D721Med (cell line): ENCODE measurements around the gene PELI2.

Experiments used
- DNase-seq: peaks from one replicate; pipeline ENCODE4 v3.0.0; 2011; ENCODE audit warnings: low spot score; ENCODE audit not compliant: insufficient read length
- FAIRE-seq: peaks from 2 replicates; lab custom pipeline; 2011; peaks lifted over from hg19 to GRCh38; lab: Jason Lieb, UNC
- TF ChIP-seq, protein P1 (sequence below): IDR thresholded peaks from 2 replicates; pipeline ENCODE4 v1.5.1; 2012; ENCODE audit warnings: mild to moderate bottlenecking, control low read depth; ENCODE audit not compliant: insufficient read depth; ENCODE audit errors: missing control alignments

The PELI2 gene

DNA sequence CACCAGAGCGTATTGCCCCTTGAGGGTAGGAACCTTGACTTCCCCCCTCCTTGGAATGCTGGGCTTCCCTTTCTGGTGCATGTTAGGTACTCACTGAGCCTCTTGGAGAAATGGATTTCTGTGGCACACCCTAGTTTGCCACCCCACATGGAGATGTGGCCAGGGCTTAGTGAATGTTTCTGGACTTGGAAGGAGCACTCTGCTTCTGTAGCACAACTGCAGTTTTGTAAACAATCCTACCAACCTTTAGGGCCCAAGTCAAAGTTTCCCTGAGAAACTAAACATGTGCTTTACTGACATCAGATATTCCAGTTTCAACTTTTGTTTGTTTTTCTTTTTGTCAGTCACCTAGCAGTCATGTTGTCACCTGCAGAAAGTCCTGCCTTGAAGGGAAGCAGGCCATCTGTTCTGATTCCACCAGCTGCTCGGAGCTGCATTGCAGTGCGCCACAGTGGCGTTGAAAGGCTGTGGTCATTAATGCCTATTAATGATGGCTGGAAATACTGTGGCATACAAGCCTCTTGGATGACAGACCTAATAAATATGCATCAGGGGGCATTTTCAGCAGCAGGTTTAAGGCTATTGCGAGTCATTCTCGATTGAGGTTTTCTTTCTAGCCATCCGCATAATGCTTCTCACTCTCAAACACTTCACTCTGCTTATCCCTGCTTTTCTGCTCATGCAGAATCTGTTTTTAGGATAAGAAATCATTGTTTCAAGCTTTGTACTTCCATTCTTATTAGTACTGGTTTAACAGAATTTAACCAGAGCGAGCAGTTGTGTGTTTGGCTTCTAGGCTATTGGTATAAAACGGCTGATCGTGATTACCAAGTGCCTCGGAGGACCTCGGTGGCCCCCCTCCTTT is 7.8 kb downstream of the PELI2 start:
- TF ChIP-seq, protein P1, sequence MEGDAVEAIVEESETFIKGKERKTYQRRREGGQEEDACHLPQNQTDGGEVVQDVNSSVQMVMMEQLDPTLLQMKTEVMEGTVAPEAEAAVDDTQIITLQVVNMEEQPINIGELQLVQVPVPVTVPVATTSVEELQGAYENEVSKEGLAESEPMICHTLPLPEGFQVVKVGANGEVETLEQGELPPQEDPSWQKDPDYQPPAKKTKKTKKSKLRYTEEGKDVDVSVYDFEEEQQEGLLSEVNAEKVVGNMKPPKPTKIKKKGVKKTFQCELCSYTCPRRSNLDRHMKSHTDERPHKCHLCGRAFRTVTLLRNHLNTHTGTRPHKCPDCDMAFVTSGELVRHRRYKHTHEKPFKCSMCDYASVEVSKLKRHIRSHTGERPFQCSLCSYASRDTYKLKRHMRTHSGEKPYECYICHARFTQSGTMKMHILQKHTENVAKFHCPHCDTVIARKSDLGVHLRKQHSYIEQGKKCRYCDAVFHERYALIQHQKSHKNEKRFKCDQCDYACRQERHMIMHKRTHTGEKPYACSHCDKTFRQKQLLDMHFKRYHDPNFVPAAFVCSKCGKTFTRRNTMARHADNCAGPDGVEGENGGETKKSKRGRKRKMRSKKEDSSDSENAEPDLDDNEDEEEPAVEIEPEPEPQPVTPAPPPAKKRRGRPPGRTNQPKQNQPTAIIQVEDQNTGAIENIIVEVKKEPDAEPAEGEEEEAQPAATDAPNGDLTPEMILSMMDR: no peak
- FAIRE-seq: peak; percentile 96
- DNase-seq: peak; percentile 20

DNA sequence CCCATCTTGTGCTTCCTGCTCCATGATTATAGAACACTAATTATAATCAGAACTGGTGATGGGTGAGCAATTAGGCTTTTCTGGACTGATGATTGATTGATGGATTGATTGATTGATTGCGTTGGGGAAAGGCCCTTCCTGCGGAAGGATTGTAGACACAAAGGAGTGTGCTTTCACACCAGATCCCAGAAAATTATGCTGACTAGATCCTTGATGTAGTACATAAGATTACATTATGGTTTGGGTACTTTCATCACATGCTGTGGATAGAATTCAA is 8.4 kb downstream of the PELI2 start:
- no peak for FAIRE-seq
- TF ChIP-seq, protein P1: no peak

DNA sequence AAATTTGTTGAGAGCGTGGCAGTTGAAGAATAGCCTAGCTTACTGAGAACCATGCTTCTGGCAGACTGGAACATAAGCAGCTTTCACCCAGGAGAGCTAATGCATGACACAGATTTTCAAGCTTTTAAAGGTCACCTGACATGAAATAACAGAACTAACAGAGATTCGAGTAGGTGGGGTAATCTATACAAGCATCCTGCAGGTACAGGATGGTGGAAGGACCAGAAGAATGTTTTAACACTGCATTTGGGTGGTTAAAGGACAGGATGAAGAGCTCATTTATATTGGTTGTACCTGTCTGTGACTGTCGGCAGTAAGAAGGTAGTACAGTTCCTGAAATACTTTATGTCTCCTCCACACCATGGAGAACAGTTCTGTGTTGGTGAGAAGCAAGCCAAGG is 8.9 kb downstream of the PELI2 start:
- peak; percentile 93 for FAIRE-seq
- DNase-seq: no peak

More for the DNA sequence above, 8.4 kb downstream of the PELI2 start:
- DNase-seq: no peak

DNA sequence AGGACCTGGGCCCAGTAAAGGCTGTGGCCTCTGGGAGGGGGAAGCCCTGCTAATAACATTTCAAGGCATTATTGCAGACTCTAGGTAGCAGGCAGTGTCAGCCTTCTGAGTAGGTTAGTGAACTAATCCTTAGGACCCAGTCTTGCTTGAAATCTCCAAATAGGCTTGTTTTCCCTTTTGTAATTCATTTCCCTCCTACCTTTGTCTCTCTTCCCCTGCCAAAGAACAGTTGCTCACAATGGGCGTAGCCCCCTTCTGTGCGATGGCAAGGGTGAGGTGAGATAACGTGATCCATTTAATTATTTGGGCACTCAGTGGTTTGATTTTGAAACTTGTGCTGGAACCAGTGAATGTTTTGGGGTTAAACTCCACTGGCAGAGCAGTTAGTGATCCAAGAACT is 10.9 kb downstream of the PELI2 start:
- FAIRE-seq: no peak

More for the DNA sequence above, 8.9 kb downstream of the PELI2 start:
- TF ChIP-seq, protein P1: no peak

DNA sequence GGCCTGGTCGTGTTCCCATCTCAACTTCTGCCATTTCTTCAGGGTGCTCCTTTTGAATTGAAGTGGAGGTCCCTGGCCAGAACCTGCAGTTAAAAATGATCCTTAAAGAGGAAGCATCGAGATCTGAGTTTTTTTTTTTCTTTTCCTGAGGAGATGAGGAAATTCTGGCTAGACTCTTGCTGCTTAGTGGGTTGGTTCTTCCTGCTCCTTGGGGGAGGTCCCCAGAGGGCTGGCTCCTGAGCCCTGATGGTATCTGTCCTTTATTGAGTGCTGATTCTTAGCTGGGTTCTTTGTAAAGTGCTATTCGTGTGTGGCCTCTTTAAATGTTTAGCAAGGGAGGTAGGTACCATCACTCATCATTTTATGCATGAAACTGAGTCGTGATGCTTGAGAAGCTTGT is 11.7 kb downstream of the PELI2 start:
- TF ChIP-seq, protein P1: no peak
- DNase-seq (no peak), FAIRE-seq (peak; percentile 73)

More for the DNA sequence above, 10.9 kb downstream of the PELI2 start:
- DNase-seq: no peak
- TF ChIP-seq, protein P1: no peak

DNA sequence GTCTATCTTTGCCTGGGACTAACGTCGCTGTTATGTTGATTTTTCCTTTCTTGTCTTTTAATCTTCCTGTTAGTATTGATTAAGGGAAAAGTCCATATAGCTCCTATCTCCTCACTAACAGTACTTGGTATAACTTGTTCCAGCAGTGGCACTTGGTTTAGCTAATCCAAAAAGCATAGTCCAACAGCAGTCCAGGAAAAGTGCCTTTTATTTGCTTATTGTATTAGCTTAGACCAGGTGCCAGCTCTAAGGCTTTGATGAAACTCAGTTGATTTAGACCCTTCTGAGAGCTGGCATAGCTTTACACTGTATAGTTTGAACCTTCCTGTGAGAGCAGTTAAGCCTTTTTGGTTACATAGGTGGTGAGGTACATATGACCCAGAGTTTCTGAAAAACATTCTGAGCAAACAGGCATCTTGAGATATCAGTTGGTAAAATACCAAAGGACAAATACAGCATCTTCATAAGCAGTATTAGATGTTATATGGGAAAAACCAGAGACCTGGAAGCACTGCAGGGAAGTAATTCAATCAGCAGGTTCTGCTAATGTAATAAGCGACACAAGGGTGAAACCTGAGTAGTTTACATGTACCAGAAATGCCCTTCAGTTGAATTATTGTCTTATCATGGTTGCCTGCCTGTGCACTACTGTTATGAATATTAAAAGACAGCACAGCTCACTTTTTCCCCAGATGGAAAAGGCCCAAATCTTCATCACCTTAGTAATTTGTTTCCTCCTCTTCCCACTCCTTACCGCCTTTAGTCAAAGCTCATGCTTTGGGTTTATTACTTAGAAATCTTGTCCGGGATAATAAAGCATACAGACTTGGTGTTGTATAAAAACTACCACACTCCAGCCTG is 13.0 kb downstream of the PELI2 start:
- TF ChIP-seq, protein P1: no peak
- FAIRE-seq: peak; percentile 64
- no peak for DNase-seq
